Measurements from ENCODE around the gene LAMP5.

LAMP5 gene, protein sequence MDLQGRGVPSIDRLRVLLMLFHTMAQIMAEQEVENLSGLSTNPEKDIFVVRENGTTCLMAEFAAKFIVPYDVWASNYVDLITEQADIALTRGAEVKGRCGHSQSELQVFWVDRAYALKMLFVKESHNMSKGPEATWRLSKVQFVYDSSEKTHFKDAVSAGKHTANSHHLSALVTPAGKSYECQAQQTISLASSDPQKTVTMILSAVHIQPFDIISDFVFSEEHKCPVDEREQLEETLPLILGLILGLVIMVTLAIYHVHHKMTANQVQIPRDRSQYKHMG

DNA sequence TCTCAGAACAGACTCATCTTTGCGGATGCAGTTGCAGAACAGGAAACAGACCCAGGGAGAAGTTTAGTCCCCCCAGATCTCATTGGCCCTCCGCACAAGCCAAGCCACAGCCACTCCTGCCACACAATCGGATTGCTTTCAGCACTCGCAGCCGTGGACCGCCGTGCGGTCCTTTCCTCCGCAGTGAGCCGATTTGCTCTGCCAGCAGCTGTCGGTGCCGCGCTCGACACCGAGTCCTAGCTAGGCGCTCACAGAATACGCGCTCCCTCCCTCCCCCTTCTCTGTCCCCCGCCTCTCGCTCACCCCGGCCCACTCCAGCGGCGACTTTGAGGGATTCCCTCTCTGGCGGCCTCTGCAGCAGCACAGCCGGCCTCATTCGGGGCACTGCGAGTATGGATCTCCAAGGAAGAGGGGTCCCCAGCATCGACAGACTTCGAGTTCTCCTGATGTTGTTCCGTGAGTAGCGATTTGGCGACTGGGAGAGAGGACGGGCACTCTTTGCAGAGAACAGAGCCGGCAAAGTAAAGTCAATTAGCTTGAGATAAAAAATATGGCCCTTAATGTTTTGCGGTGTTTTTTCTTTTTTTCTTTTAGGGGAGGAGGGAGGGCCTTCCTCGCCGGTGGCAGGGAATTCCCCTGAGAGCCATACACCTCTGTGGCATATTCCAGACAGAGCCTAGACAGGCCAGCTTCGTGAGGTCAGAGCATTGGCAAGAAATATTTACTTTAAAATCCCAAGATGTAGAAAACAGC lies at the start of gene LAMP5:
LAMP5 (plus strand) TSS at position 130 of the 753 bp plus-strand sequence; CDS start at position 393, 263 bp downstream.
- no peak for DNase-seq (ENCODE audit: low read depth in 2 of 2)

DNA sequence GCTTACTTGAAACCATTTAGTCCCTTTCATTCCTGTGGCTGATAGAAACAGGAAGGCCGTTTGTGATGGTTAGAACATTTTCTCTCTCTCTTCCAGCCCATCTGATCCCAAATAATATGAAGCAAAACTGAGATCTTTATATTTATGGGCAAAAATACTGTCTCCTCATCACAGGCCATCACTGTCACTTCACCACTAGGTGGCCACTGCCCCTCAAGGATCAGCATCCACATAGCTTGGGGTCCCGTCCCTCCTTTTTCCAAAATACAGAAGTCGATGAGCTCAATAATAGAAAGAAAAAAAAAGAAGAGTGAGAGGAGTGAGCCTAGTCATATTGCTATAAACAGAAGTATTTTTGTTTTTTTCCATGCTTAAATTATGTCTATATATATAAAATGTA lies 46.4 kb upstream of the LAMP5 start:
- no peak for DNase-seq (ENCODE audit: low read depth in 2 of 2)

DNA sequence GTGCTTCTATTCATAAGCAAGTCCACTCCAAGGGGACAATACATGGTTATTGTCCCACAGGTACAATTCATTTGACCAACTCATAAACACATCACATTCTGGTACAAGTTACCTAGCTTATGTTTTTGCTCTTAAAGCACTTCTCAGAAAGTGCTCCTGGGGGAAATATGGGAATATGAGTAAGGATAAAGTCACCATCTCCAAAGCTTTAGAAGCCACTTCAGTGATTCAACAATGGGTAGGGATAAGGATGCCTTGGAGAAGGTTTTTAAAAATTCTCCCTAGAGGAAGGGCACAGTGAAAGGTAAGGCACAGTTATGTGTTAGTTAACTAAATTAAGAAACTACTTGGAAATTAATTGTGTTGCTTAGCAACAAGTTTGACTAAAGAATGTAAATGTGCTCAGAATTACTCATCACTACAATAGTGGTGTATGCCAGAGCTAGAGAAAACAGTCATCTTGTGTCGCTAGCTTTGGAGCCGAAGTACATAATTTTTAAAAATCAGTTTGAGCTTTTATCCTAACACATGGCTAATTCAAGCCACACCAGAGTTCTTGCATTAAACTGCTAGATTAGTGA lies 39.5 kb upstream of the LAMP5 start:
- DNase-seq (ENCODE audit: low read depth in 2 of 2), result no peak

DNA sequence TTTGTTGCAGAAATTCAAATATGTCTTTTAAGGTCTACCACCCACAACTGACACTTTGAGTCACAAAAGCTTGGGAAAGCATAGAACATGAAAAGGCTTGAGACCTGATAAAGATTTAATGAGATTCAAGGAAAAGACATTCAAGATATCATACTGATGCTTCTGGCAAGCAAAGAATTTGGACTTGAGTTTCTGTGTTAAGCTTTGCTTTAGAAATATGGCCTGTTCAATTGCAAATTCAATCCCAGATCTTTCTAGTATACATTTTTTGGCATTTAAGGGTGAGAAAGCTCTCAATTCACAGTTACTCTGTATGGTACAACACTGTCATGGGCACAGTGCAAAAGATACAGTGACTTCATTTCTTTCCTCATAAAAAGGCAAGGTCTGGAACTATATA lies 38.9 kb upstream of the LAMP5 start:
- no peak for DNase-seq (ENCODE audit: low read depth in 2 of 2)

DNA sequence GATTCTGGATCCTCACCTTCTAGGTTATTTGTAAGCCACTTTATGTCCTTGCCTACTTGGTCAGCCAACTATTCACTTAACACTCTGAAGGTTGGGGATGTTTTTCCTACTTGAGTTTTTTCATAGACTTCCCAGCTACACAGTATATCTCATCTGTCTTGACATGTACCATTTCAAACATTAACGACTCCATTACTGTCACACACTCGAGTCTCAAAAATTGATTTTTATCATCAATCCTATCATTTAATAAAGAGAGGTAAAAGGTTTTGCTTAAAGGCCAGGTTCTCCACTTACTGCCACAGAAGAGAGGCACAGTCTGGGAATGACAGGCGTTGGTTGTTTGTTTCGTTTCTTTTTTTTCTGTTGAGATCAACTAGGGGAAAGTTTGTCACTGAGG lies 38.2 kb upstream of the LAMP5 start:
- DNase-seq (ENCODE audit: low read depth in 2 of 2), result no peak

DNA sequence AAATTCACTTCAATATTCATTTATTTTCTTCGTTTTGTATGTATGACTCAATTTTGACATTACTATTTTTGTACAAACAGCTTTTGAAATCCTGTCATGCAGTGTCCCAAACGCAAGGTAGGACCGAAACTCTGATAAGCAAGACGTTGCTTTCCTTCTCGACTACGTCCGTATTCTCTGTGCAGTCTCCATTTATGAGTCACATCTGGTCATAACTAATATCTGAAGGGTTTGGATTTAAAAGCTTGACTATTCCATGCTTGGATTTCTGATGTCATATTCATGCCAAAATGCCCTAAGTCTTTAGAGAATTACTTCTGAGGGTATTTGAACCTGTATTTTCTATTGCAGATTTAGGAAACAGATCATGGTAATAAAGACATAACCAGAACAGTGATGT lies 37.8 kb upstream of the LAMP5 start:
- DNase-seq (ENCODE audit: low read depth in 2 of 2), result no peak

DNA sequence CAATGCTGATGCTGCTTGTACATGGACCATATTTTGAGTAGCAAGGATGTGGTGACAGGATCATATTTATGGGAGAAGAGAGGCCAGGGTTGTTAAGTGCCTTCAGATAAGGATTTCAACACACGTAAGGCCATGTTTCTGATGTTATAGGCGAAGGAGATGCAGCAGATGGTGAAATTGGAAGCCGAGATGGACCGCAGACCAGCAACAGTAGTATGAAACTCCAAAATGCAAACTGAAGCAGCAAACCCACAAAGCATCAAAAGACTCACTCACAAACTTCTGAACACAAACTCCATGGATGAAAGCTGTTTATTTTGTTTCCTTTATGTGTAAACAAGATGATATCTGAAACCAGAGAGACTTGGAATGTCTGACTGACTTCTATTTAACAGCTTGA lies 35.6 kb upstream of the LAMP5 start:
- DNase-seq (ENCODE audit: low read depth in 2 of 2), result no peak

DNA sequence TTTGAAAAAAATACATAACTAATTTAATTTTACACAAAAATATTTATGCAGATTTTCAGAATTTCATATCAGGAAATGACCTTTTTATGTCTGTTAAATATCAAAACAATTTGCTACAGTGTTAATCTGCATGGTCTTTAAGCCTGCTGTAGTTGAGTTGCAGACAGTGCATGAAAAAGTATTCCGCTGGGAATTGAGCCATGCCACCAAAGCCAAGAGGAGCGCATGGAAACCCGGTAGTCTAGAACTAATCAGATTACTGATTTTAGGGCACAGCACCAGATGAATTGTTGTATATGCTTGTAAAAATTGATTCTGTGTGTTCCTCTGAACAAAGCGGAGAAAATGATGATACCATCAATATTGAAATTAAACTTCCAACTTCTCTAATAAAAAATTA lies 34.3 kb upstream of the LAMP5 start:
- DNase-seq (ENCODE audit: low read depth in 2 of 2), result no peak

DNA sequence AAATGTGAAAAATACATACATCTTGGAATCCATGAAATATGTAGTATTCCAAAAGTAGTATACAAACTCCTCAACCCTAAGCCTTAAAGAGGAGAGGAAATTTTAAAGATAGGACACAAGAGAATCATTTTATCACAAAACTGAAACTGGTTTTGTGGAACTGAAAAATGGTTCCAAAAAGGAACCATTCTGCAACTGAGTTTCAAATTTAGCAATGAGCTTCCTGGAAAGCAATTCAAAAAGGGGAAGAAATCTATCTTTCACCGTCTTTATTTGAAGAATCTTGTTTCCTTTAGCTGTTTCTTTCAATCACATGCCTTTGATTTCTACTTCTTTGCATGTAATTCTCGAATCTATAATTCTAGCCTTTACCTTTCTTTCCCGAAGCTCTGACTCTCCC lies 32.2 kb upstream of the LAMP5 start:
- DNase-seq (ENCODE audit: low read depth in 2 of 2), result no peak

DNA sequence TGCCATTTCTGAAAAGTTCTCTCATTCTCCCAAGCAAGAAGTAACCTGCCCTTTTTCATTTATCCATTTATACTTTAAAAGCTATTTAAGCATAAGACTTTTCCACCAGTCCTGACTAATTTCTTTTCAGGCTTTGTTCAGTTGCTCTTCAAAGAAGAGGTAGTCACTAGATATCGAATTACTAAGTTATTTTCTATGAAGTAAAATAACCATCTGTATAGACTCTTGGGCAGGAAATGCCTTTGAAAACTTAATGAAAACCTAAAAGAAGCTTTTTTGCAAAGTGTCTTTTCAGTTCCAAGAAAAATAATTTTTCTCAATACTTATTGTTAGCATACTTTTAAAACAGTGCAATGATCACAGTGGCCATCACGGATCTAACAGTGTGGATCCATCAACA lies 31.3 kb upstream of the LAMP5 start:
- DNase-seq (ENCODE audit: low read depth in 2 of 2), result no peak

DNA sequence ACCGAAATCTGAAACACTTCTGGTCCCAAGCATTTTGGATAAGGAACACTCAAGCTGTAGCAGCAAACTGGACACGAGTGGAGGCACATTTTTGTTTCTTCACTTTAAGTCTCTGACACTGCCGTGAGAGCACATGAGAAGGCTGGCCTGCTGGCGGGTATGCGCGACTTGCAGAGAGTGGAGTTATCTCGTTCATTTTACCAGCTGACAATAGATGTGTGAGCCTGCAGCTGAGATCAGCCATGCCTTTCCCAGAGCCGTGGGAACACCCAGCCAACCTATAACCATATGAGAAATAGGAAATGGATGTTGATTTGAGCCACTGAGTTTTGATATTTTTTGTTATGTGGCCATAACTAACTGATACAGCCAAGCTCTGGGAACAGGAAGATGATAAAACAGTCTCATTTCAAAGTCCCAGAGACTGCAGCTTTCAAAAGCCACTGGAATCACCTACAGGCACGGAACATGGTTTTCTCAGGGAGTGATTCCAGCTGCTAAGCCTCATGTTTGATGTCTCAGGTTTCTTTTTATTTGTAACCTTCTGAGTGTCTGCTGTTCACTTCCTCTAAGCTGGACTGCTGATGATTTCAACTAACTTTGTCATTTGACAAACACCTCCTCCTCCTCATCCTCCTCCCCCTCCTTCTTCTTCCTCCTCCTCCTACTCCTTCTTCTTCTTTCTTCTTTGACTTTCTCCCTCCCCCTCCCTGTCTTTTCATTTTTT lies 28.6 kb upstream of the LAMP5 start:
- no peak for DNase-seq (ENCODE audit: low read depth in 2 of 2)

DNA sequence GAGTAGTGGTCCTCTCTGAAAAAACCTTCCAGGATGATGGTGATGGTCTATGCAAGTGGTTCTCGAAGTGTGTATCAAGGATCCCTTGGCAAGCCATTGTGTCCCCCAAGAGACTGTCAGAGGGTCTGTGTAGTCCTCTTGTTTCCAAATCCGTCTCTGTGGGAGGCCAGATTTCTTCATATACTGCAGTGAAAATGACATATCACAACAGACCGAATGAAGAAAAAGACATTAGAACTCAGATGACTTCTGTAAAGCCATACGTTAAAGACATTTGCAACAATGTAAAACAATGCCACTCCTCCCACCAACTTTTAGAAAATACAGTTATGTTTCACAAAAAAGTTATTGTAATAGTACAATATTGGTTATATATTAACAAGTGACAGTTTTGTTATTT lies 27.2 kb upstream of the LAMP5 start:
- DNase-seq (ENCODE audit: low read depth in 2 of 2), result no peak

DNA sequence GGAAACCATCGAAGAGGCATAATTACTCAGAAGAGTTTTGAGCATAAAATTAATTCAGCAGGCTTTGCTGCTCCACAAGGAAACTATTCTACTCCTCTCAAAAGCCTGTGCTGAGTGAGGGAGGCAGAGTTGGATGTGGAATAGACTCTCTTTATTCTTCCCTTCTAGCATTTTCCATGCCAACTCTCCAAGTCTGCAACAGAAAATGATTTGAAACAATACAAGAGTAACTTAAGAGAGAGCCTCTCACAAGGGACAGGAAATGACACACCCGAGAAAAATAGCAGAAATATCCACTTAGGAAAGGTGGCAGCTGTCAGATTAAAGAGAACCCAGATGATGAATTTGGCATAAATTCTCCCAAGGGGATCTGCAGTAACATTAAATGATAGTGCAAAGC lies 26.3 kb upstream of the LAMP5 start:
- DNase-seq (ENCODE audit: low read depth in 2 of 2), result no peak

DNA sequence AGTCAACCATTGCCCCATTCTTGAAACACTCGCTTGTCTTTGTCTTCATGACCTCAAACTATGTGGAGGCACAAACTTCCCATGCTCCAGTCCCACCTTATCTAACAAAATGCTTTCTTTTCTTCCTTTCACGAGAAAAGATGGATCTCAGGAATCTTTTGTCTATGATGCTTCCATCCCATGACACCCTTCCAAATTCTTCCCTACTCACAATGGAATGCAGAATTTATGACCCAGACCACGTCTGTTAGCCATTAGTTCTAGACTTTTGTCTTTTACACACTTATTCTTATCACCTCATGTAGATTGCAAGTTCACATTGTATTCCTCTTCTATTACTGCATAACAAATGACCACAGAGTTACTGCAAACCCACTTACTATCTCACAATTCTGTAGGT lies 24.2 kb upstream of the LAMP5 start:
- no peak for DNase-seq (ENCODE audit: low read depth in 2 of 2)

DNA sequence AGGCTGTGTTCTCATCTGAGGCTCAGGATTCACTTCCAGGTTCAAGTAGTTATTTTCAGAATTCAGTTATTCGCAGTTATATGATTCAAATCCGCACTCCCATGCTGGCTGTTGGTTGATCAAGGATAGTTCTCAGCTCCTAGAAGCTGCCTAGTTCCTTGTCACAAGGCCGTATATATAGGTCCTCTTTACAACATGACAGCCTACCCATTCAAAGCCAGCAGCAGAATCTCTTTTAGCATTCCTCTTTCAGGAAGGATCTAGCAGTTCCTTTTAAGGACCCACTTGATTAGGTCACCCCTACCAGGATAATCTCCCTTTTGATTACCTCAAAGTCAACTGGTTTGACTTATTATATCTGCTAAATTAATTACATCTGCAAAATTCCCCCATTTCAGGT lies 23.8 kb upstream of the LAMP5 start:
- no peak for DNase-seq (ENCODE audit: low read depth in 2 of 2)

DNA sequence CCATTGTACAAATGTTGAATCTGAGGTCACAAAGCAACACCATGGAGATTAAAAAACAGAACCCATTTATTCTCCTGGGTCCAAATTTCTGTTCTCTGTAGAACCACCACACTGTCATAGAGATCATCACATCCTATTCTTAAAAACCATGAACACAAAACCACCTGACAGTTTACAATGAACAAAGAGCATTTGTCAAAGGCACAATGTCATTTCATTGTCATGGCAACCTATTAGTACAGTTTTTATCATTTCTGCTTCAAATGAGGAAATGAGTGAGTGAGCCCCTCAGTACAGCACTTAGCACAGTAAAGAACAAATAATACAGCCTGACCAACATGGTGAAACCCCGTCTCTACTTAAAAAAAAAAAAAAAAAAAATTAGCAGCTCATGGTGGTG lies 23.1 kb upstream of the LAMP5 start:
- no peak for DNase-seq (ENCODE audit: low read depth in 2 of 2)

DNA sequence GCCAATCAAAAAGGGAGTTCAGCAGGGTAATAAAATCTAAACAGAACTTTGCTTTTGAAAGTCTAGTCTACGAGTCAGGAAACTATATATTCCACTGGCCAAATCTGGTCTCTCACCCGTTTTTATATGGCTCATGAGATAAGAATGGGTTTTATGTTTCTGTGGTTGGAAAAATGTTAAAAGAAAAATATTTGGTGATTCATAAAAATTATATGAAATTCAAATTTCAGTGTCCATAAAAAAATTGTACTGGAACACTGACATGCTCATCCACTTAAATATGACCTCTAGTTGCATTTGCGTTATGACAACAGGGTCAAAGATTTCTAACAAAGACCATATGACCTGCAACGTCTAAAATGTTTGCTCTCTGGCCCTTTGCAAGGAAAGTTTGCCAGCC lies 22.3 kb upstream of the LAMP5 start:
- no peak for DNase-seq (ENCODE audit: low read depth in 2 of 2)

DNA sequence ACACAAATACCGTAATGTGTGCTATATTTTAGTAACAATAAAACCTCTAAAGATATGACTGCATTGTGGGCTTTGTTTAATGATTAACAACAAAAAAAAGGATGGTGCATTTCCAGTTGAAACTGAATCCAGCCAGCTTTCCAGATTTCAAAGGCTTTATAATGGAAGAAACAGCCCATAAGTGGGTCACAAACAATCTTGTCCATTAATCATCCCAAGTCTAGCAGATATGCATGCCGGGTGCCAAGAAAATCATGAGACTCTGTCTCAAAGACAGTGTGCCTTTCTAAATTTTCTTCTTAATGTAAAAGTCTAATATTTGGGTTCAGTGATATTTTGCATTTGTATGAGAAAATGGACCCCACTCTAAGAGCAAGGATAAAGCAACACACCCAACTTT lies 20.6 kb upstream of the LAMP5 start:
- DNase-seq (ENCODE audit: low read depth in 2 of 2), result no peak

DNA sequence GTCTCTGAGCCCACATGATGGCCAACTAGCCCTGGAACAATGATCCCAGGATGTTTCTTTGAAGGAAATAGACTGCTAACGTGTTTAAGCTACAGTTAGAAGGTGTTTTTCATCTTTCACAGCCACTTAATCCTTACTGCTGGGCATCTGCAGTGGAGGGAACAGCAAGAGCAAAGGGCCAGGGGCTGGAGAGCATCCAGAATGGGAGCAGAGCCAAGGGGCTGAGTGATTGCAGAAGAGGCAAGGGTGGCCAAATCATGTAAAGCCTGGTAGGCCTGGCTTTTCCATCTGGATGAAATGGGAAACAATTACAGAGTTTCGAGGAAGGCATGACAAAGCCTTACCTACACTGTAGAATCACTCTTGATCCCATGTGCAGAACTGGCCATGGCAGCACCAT lies 18.7 kb upstream of the LAMP5 start:
- no peak for DNase-seq (ENCODE audit: low read depth in 2 of 2)

DNA sequence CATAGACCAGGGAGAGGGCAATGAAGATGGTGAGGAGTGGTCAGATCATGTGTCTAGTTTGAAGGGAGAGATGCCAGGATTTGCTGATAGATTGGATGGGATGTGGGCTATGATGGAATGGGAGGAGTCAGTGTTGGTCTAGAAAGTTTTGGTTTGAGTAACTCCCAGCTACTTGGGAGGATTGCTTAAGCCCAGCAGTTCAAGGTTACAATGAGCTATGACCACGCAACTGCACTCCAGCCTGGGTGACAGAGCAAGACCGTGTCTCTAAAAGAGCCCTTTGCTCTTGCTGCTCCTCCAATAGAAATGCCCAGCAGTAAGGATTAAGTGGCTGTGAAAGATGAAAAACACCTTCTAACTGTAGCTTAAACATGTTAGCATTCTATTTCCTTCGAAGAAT lies 18.2 kb upstream of the LAMP5 start:
- no peak for DNase-seq (ENCODE audit: low read depth in 2 of 2)

DNA sequence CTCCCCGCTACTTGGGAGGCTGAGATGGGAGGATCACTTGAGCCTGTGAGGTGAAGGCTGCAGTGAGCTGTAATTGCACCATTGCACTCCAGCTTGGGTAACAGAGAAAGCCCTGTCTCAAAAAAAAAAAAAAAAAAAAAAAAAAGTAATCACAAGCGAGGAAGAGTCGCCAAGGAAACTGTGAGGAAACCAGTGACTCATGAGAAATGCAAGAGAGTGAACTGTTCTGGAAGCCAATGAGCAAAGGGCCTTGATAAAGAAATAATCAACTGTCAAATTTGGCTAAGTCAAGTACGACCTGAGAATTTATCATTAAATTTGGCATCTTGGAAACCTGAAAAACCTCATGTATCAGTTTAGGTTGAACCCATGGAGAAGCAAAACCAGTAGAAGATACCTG lies 16.1 kb upstream of the LAMP5 start:
- DNase-seq (ENCODE audit: low read depth in 2 of 2), result no peak

DNA sequence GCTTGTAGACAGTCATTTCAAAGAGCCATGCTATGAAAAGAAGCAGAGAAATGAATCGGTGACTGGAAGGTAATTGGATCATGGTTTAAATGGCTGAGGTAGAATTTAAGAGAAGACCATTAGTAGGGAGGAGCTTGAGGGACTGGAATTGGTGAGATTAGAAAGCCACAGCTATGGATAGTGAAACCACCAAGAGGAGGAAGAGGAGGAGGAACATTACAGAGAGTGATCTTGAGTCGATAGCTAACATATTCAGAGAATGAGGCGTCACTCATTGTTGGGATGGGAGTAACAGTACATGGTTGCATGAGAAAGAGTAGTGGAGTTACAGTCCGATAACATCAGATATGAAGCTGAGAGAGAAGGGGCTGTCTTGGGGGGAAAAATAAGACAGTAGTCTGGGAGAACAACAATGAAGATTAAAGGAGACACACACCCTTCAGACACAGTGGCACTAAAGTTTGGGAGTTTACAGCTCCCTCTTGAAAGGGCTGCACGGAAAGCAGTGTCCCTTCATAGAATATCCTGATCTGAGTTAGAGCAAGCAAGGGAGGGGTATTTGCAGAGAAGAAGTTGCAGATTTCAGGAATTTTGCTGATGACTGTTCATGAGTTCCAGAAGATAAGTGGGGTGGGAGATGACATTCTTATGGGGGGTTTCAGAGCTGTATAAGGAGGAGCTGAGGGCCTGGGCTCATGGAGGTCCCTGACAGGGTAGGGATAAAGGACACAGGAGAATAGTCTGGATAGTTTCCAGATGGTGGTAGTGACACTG lies 15.1 kb upstream of the LAMP5 start:
- no peak for DNase-seq (ENCODE audit: low read depth in 2 of 2)

All from stimulated activated CD8-positive, alpha-beta memory T cell treated with anti-CD3 and anti-CD28 coated beads, Interleukin-15, amount 100 ng/mL, for 4 hours (primary cell).